OCI-LY7 (cell line): Measurements from ENCODE around the gene SLC12A3. TPM values are rescaled to one million over a fixed set of nuclear protein-coding genes. Genes with fewer than 3 reads are reported as not detected.

Experiments used
- BruUV-seq: library from RNA; stranded (reverse); fragments of 400-500 nt; replicated peaks from 2 replicates; lab custom pipeline; 2021; lab: Mats Ljungman, UMichigan
- CTCF ChIA-PET: fragments of 300-600 bp; sonication (Branson Sonifier 250); formaldehyde crosslinking; loops from one replicate; lab custom pipeline; 2022; ENCODE audit warnings: antibody characterized with exemption; ENCODE audit not compliant: unreplicated experiment; lab: Charles Lee
- POLR2A ChIA-PET: fragments of 300-600 bp; sonication (Branson Sonifier 250); formaldehyde crosslinking; loops from one replicate; lab custom pipeline; 2022; ENCODE audit warnings: antibody characterized with exemption; lab: Charles Lee
- DNase-seq: peaks from one replicate; pipeline ENCODE4 v3.0.0-alpha.2; 2015; ENCODE audit warnings: low spot score
- H2AFZ ChIP-seq: fragments of 200-600 bp; sonication (generic), shearing (Covaris generic); 2 replicates; pipeline ENCODE4 v1.6.1; 2014; ENCODE audit warnings: mild to moderate bottlenecking, antibody characterized with exemption, low read length, moderate library complexity
- H3K27ac ChIP-seq: fragments of 200-600 bp; sonication (generic); 2 replicates; pipeline ENCODE4 v1.5.1; 2014; ENCODE audit warnings: mixed run types, low read depth, mild to moderate bottlenecking, moderate library complexity, low read length, inconsistent platforms; ENCODE audit not compliant: poor library complexity, severe bottlenecking
- H3K36me3 ChIP-seq: fragments of 200-600 bp; sonication (generic); 2 replicates; pipeline ENCODE4 v1.6.1; 2014; ENCODE audit warnings: mild to moderate bottlenecking, antibody characterized with exemption, low read length, moderate library complexity, mixed read lengths; ENCODE audit not compliant: insufficient read depth
- H3K4me1 ChIP-seq: fragments of 200-600 bp; sonication (generic); 2 replicates; pipeline ENCODE4 v1.5.1; 2014; ENCODE audit warnings: mild to moderate bottlenecking, low read length; ENCODE audit not compliant: insufficient read depth, poor library complexity, severe bottlenecking
- H3K4me2 ChIP-seq: fragments of 200-600 bp; sonication (generic); 2 replicates; pipeline ENCODE4 v1.6.1; 2014; ENCODE audit warnings: mild to moderate bottlenecking, low read length
- H3K4me3 ChIP-seq: fragments of 200-600 bp; sonication (generic); 2 replicates; pipeline ENCODE4 v1.5.1; 2014; ENCODE audit warnings: mild to moderate bottlenecking, low read depth, low read length; ENCODE audit not compliant: poor library complexity, severe bottlenecking
- H3K79me2 ChIP-seq: fragments of 200-600 bp; sonication (generic); 2 replicates; pipeline ENCODE4 v1.6.1; 2016; ENCODE audit warnings: low read depth, mild to moderate bottlenecking, low read length, moderate library complexity, mixed read lengths; ENCODE audit not compliant: insufficient read depth
- H3K9me2 ChIP-seq: fragments of 200-600 bp; sonication (generic); 2 replicates; pipeline ENCODE4 v1.6.1; 2016; ENCODE audit warnings: mild to moderate bottlenecking, low read length, mixed read lengths; ENCODE audit not compliant: insufficient read depth
- H3K9me3 ChIP-seq: fragments of 200-600 bp; sonication (generic); 2 replicates; pipeline ENCODE4 v1.6.1; 2014; ENCODE audit warnings: mild to moderate bottlenecking, mixed run types, low read length, mixed read lengths
- H4K20me1 ChIP-seq: fragments of 200-600 bp; sonication (generic); 2 replicates; pipeline ENCODE4 v1.6.1; 2014; ENCODE audit warnings: mild to moderate bottlenecking, antibody characterized with exemption, low read length, moderate library complexity, mixed read lengths; ENCODE audit not compliant: insufficient read depth
- CTCF ChIP-seq: fragments of 200-600 bp; sonication (generic); conservative IDR thresholded peaks from 2 replicates; pipeline ENCODE4 v1.5.1; 2014; ENCODE audit warnings: mild to moderate bottlenecking, antibody characterized with exemption, low read length, moderate library complexity, mixed read lengths
- EZH2phosphoT487 ChIP-seq: fragments of 200-600 bp; sonication (generic); IDR thresholded peaks from 2 replicates; pipeline ENCODE4 v1.6.1; 2018; ENCODE audit warnings: low read depth, borderline replicate concordance, mild to moderate bottlenecking, mixed run types, antibody characterized with exemption, low read length, moderate library complexity, mixed read lengths
- intact Hi-C: fragments of 100-400 bp; cut with micrococcal nuclease; formaldehyde crosslinking; loops from one replicate; pipeline ENCODE4 v1.10.0; 2022; ENCODE audit not compliant: unreplicated experiment
- total RNA-seq, 2 experiments: library from RNA; depleted of rRNA in 1 of 2; stranded (reverse); fragments of >200 nt in 1 of 2; shearing (Covaris generic) in 1 of 2; gene quantifications; 2 replicates each; pipeline ENCODE4 v1.2.3, GENCODE V29; 2014 to 2022

Gene SLC12A3
- total RNA-seq, 2 experiments from 2014 or later = 0.25 to 0.88 TPM

DNA sequence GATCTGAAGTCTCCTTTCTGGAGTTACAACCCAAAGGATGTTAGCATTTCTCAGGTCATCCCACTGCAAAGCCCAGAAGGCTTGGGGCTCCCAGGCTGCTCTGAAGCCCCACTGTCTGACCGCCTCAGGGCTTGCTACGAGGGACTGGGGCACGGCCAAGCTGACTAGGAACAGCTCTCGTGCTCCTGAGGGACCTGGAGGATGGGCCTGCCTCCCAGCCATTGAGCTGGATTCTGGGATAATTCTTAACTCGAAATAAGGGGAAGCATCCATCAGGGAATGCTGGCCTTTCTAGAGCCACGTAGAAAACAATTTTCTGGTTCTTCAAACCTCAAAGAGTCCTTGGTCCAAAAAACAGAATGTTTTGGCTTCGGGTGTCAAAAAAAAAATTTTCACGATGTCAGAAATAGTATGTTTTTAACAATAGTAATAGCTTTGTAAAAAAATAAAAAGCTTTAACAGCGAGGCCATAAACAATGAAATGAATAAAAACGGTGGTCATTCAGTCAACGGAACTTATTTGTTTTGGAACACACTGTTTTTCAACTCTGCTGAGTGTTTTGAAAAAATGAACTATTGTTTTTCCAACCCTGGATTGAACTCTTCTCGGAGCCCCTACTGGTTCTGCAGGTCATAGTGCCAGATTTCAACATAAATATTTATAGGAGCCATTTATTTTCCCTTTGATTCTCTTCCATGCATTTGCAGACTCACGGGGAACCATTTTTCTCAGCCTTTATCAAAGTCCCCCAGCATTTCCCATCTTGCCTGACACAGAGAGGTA lies 50.5 kb downstream of the SLC12A3 start:
- intact Hi-C loops = no loop called here
- Histone ChIP-seq H4K20me1 (no peaks in the 10 kb centered on the region), H3K4me1 (peaks cover 100% of the 10 kb centered on the region), H3K36me3 (no peaks in the 10 kb centered on the region), H3K4me3 (no peak overlapping the region), H3K27ac (peak overlapping the region; percentile 92), H3K9me2 (no peaks in the 10 kb centered on the region), H3K9me3 (no peaks in the 10 kb centered on the region), H2AFZ (peak overlapping the region; percentile 40; the same call in 1 of the 2 replicates), H3K4me2 (peak overlapping the region; percentile 84), H3K79me2 (no peaks in the 10 kb centered on the region)
- no TSS peak for BruUV-seq
- CTCF ChIA-PET = no interaction called here
- no peak for TF ChIP-seq EZH2phosphoT487
- no peak for TF ChIP-seq CTCF
- no peak for DNase-seq
- POLR2A ChIA-PET = interaction anchor here (0.6 to 13.5 kb wide), 2 partner anchors 15 to 94 kb away, joined by 3 to 256 read pairs; partner anchors contain the start of gene HERPUD1

GRCh38 chr16:56916571-56917403 lies 51.8 kb downstream of the SLC12A3 start:
- H3K27ac ChIP-seq = peak overlapping the region; percentile 92
- no peaks in the 10 kb centered on the region for H3K9me3 ChIP-seq
- intact Hi-C loops = loop anchor here (1.0 kb wide), 1 partner anchor 15 kb away; no protein-coding TSS in a partner anchor
- TF ChIP-seq CTCF = no peak
- TF ChIP-seq EZH2phosphoT487 = no peak
- ChIA-PET CTCF (no interaction called here), POLR2A (interaction anchor here (1.8 to 13.5 kb wide), 2 partner anchors 14 to 34 kb away, joined by 11 to 256 read pairs; partner anchors contain the start of gene HERPUD1)
- peak overlapping the region; percentile 40; the same call in 1 of the 2 replicates for H2AFZ ChIP-seq
- H3K79me2 ChIP-seq = no peaks in the 10 kb centered on the region
- BruUV-seq = no TSS peak
- DNase-seq = peak; percentile 89
- no peaks in the 10 kb centered on the region for H4K20me1 ChIP-seq
- H3K9me2 ChIP-seq = no peaks in the 10 kb centered on the region
- H3K4me1 ChIP-seq = peaks cover 93% of the 10 kb centered on the region
- H3K36me3 ChIP-seq = no peaks in the 10 kb centered on the region
- peak overlapping the region; percentile 84 for H3K4me2 ChIP-seq
- H3K4me3 ChIP-seq = peak overlapping the region; percentile 50
